ENCODE data around the gene BPHL.
"Not testable (repeated sequence)": the region's sequence is repeated elsewhere in the genome, so short reads cannot be mapped to it uniquely, and the experiment has no call there.

Gene BPHL

GRCh38 chr6:3156184-3157130 is 37.9 kb downstream of the BPHL start:
- not testable (repeated sequence) for DNase-seq (ENCODE audit: low read depth)

- DNase-seq (ENCODE audit: low read depth) = peak; percentile 78
These were observed 38.8 kb downstream of the BPHL start, which contains the start of gene TUBB2A for GRCh38 chr6:3157131-3157933. TUBB2A (minus strand) TSS chr6:3157544; CDS start chr6:3157463, 81 bp downstream.

GRCh38 chr6:3159805-3160781 is 41.6 kb downstream of the BPHL start:
- no peak for DNase-seq (ENCODE audit: low read depth)

GRCh38 chr6:3162067-3162497 is 43.6 kb downstream of the BPHL start:
- DNase-seq (ENCODE audit: low read depth) = no peak

GRCh38 chr6:3162565-3163247 is 44.2 kb downstream of the BPHL start:
- DNase-seq (ENCODE audit: low read depth) = peak; percentile 53

- no peak for DNase-seq (ENCODE audit: low read depth)
These were observed 44.7 kb downstream of the BPHL start for GRCh38 chr6:3163248-3163594.

GRCh38 chr6:3164388-3164787 is 45.9 kb downstream of the BPHL start:
- DNase-seq (ENCODE audit: low read depth) = no peak

GRCh38 chr6:3165631-3166534 is 47.4 kb downstream of the BPHL start:
- no peak for DNase-seq (ENCODE audit: low read depth)

- not testable (repeated sequence) for DNase-seq (ENCODE audit: low read depth)
These were observed 48.2 kb downstream of the BPHL start for GRCh38 chr6:3166535-3167225.

GRCh38 chr6:3168046-3168445 is 49.5 kb downstream of the BPHL start:
- not testable (repeated sequence) for DNase-seq (ENCODE audit: low read depth)

GRCh38 chr6:3170676-3171075 is 52.2 kb downstream of the BPHL start:
- not testable (repeated sequence) for DNase-seq (ENCODE audit: low read depth)

GRCh38 chr6:3171313-3172175 is 53.0 kb downstream of the BPHL start:
- DNase-seq (ENCODE audit: low read depth) = not testable (repeated sequence)

GRCh38 chr6:3172789-3173188 is 54.3 kb downstream of the BPHL start:
- DNase-seq (ENCODE audit: low read depth) = not testable (repeated sequence)

GRCh38 chr6:3173636-3174089 is 55.2 kb downstream of the BPHL start:
- not testable (repeated sequence) for DNase-seq (ENCODE audit: low read depth)

GRCh38 chr6:3175715-3176402 is 57.3 kb downstream of the BPHL start:
- DNase-seq (ENCODE audit: low read depth) = no peak

GRCh38 chr6:3176562-3177355 is 58.2 kb downstream of the BPHL start:
- DNase-seq (ENCODE audit: low read depth) = no peak

GRCh38 chr6:3178666-3179065 is 60.2 kb downstream of the BPHL start:
- DNase-seq (ENCODE audit: low read depth) = not testable (repeated sequence)
